M059J (cell line): ENCODE data around the gene CCDC9. TPM values are rescaled to one million over a fixed set of nuclear protein-coding genes. Genes with fewer than 3 reads are reported as not detected.
A peak's percentile ranks its signal among the peaks of the same experiment; 100 is the strongest.
"Not testable (repeated sequence)": the region's sequence is repeated elsewhere in the genome, so short reads cannot be mapped to it uniquely, and the experiment has no call there.

ENCODE experiments used
- DNase-seq: peaks from one replicate; pipeline ENCODE4 v3.0.0-alpha.2; 2012; ENCODE audit warnings: low read depth
- total RNA-seq: library from RNA; depleted of rRNA; stranded (reverse); fragments of >200 nt; shearing (Covaris generic); gene quantifications from 2 replicates; pipeline ENCODE4 v1.2.3, GENCODE V29; 2014

Gene CCDC9
- total RNA-seq, 1 experiment from 2014 or later: 6.0 TPM

DNA sequence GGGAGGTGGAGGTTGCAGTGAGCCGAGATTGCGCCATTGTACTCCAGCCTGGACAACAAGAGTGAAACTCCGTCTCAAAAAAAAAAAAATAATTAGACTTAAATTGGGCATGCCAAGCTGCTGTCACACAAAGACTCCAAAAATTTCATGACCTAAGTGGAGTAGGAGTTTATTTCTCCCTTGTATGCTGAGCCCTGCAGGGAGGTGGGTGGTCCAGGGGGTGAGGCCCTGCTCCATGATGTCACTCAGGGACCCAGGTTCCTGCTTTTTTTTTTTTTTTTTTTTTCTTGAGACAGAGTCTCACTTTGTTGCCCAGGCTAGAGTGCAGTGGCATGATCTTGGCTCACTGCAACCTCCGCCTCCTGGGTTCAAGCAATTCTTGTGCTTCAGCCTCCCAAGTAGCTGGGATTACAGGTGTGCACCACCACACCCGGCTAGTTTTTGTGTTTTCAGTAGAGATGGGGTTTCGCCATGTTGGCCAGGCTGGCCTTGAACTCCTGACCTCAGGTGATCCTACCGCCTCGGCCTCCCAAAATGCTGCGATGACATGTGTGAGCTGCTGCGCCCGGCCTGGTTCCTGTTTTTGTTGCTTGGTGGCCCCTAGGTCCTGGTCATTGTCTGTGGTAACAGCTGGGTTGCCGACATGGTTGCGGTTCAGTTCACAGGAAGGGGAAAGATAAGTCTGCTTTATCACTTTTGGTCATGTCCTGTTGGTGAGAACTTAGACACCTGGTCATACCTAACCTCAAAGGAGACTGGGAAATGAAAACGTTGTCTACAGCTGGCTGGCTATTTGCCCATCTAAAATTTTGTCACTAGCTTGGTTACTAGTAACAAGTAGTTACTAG lies 5.8 kb downstream of the CCDC9 start:
- DNase-seq: not testable (repeated sequence)

DNA sequence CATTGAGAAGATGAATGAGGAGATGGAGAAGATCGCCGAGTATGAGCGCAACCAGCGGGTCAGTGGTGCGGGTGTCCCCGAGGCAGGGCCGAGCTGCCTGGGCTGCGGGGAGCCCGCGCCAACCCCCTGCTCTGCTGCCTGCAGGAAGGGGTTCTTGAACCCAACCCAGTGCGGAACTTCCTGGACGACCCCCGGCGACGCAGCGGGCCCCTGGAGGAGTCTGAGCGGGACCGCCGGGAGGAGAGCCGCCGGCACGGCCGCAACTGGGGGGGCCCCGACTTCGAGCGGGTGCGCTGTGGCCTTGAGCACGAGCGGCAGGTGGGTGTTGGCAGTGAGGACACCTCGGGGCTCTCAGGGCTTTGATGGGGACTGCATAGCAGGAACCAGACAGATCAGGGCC lies 8.3 kb downstream of the CCDC9 start:
- no peak for DNase-seq

DNA sequence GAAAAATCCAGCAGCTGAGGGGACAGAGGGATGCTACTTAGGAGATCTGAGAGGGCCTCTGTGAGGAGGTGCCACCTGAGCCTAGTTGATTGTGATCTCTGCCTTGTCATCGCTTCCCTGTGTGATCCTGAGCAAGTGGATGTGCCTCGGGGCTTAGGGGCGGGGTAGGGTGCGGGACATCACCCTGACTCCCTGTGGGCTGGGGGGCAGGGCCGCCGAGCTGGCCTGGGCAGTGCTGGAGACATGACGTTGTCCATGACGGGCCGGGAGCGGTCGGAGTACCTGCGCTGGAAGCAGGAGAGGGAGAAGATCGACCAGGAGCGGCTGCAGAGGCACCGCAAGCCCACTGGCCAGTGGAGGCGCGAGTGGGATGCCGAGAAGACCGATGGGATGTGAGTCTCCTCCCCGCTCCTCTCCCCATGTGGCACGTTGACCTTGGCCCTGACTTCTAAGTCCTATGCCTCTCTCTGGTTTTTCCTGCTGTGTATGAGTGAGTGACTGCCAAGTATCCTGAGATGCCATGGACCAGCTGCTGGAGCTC lies 10.1 kb downstream of the CCDC9 start:
- no peak for DNase-seq

DNA sequence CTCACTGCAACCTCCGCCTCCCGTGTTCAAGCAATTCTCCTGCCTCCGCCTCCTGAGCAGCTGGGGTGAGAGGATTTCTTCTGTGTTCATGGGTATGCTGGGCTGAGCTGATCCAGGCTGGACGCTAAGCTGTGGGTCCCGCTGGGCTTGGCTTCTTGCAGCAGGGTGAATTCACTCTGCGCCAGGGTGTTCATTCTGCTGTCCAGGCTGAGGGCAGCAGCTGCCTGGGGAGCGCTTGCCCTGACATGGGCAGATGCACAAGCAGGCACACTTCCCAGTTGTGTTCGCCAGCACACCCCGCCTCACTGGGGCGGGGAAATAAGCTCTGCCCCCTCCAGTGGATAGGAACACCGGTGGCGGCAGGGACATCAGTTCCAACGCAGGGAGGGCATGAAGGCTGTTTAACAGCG lies 11.0 kb downstream of the CCDC9 start:
- no peak for DNase-seq

DNA sequence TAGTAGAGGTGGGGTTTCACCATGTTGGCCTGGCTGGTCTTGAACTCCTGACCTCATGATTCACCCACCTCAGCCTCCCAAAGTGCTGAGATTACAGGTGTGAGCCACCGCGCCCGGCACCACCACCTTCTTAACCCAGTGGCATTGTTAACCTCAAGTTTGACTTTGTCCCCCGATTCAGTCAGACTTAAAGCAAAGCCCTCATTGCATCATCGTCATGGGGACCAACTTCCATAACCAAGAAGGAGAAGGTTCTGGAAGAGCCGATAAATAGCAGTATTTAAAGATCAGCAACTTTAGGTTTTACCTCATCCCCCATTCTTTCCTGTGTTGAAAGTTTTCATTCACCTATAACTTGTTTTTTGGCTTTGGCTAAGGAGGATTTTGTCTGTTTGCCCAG lies 11.7 kb downstream of the CCDC9 start:
- DNase-seq: no peak

DNA sequence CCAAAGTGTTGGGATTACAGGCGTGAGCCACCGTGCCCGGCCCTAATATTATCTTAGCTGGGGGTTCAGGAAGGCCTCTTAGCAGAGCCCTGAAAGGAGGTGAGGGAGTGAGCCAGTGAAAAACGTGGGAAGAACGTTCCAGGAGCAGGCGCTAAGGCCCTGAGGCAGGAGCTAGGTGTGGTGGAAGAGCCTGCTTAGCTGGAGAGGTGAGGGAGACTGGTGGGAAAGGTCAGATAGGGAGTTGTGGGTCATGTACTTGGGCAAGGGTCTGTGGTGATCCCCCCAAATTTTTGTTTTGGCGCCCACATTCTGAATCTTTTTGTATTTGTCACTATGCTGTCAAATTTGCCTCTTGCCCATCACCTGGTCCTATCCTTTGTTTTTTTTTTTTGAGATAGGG lies 13.3 kb downstream of the CCDC9 start:
- DNase-seq: no peak

DNA sequence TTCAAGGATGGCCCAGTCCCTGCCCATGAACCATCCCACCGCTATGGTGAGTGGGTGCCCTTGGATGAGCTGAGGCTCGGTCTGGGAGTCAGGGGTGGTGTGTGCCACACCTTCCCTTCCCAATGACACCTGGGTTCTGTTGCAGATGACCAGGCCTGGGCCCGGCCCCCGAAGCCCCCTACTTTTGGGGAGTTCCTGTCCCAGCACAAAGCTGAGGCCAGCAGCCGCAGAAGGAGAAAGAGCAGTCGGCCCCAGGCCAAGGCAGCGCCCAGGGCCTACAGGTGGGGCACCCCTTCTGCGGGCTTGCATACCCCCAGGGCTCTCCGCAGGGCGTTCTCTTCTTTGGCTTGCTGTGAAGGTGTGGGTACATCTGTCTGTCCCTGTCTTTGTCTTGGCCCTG lies 14.1 kb downstream of the CCDC9 start:
- DNase-seq: no peak

DNA sequence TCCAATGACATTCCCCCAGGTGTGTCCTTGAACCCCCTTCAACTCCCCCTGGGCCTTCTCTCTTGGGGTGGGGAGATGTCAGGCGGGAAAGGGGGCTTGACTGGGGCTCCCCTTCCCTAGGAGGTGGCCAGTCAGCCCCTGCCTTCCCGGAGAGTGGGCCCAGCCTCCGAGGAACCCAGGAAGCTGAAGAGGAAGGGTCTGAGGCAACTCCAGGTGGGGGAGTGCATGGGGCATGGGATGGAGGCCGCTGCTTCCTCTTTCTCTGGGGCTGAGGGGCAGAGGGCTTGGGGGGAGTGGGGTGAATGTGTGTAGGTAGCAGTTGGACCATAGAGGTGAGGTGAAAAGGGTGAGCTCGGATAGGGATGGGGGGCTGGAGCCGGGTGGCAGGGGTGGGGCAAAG lies 15.6 kb downstream of the CCDC9 start:
- no peak for DNase-seq

DNA sequence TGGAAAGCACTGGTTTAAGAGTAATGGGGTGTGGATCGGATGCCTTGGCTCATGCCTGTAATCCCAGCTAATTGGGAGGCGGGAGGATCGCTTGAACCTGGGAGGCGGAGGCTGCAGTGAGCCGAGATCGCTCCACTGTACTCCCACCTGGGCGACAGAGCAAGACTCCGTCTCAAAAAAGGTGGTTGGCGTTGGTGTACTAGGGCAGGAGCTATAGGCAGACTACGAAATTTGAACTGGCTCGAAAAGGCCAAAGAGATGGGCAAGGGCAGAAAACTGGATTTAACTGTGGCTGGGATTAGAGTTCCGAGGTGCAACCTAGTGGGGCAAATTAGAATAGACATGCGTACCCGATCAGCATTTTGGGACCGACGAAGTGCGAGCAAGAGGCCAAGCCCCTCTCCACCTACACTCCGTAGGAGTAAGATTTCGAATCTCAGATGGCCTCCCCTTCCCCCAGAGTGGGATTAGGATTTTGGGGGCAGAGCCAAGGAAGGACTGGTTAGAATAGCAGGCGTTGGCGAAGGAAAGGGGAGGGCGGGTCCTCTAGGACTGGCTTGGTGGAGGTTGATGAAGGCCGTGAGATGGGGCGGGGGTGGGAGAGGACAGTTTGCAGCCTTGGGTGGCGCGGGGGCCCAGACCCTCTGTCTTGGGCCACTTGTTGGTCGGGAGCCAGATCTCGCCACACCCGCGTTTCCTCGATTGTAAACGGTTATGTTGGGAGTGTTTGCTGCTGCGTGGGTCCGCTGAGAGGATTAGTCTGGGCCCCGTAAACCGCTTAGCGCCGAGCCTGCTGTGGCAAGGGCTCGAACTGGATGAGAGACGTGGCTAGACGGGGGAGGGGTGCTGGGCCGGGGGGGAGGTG lies 16.4 kb downstream of the CCDC9 start:
- DNase-seq: no peak

DNA sequence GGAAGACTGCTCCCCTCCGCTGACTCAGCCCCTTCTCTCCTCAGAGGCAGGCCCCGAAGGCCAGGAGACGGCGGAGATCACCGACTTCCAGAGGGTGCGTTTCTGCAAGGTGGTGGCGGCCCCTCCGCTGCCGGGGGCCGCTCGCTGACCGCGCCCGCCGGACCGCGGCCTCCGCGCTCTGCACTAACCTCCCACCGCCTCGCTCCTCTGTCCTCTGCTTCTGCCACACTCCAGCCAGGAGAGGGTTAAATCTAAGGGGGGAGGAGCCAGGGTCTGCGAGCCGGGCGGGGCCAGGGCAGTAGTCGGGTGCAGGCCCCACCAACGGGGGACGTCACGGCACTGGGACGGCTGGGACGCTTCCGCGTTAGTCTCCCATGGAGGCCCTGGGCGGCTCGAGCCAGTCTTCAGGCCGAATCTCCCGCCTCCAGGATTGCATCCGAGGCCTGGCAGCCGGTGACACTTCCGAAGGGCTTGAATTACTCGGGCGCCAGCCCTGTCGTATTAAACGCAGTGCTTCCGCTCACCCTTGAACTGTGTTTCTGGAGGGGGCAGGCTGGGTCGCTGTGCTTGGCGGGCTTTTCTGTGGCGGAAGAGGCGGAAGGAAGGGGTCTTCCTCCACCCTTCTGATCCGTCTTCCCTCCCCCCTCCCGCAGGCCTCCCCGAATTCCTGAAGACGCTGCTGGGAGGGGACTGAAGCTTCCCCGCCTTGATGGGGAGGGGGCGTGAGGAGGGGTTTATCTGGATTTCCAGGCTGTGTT lies 17.2 kb downstream of the CCDC9 start:
- peak; percentile 92 for DNase-seq

DNA sequence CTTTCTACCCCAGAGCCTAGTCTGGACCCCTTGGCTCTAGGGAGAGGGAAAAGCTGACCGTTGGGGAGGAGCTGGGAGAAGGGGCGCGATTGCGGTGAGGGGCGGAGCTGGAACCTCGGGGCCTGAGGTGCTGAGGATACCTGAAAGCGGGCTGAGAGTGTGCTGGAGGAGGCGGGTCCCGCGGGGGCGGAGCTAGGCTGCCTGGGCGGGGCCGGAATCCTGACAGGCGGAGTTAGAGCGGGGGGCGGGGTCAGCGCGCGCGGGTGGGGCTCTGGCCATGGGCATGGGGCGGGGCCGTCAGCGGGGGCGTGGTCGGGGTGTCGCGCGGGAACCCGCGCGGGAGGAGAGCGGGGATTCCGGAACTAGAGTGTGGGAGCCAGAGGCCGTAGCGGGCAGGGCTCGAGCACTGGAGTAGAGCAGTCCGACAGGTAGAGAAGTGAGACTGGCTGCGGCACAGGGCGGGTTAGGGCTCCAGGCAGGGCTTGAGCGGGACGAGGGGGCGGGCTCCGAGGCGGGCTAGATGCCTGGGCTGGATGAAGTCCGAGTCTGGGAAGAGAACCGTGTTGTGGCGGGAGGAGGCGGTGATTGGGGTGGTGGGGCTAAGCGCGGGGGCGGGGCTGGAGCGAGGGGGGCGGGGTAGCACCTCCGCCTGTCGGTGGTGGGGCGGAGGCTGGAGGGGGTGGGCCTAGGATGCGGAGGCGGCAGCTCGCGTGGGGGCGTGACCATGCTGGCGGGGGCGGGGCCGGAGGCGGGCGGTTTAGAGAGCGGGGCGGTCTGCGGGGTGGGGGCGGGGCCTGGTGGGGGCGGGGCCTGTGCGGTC lies 18.0 kb downstream of the CCDC9 start, which contains the start of gene INAFM1:
Gene INAFM1 (plus strand): TSS at position 815 of the 820 bp plus-strand sequence. CDS start 35 bp downstream, outside the sequence.
- peak; percentile 93 for DNase-seq

DNA sequence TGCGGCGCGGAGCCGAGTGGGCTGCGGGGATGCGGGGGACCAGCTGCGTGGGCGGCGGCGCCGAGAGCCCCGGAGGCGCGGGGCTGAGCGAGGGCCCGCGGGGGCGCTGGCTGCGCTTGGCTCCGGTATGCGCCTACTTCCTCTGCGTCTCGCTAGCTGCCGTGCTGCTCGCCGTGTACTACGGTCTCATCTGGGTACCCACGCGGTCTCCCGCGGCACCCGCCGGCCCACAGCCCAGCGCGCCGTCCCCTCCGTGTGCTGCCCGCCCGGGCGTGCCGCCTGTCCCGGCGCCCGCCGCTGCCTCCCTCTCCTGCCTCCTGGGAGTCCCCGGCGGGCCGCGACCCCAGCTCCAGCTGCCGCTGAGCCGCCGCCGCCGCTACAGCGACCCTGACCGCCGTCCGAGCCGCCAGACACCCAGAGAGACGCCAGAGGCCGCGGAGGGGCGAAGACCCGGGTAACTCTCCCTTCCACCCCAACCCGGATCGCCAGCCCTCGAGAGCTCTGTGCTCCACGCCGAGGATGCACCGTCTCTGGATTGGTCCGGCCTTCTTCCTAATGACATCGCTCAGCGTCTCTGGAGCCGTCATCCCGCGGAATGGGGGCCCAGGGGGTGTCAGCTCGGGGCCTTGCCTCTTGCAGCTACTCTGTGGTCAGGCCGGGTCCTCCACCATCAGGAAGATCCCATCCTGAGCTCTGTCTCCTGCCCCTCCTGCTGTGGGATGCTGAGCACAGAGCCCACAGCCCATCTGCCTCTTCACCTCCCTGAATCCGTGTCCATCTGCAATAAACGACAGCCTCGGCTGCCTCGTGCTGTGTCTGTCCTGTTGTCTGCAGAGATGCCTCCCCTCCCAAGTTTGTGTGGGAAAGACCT lies 18.8 kb downstream of the CCDC9 start:
- DNase-seq: no peak

DNA sequence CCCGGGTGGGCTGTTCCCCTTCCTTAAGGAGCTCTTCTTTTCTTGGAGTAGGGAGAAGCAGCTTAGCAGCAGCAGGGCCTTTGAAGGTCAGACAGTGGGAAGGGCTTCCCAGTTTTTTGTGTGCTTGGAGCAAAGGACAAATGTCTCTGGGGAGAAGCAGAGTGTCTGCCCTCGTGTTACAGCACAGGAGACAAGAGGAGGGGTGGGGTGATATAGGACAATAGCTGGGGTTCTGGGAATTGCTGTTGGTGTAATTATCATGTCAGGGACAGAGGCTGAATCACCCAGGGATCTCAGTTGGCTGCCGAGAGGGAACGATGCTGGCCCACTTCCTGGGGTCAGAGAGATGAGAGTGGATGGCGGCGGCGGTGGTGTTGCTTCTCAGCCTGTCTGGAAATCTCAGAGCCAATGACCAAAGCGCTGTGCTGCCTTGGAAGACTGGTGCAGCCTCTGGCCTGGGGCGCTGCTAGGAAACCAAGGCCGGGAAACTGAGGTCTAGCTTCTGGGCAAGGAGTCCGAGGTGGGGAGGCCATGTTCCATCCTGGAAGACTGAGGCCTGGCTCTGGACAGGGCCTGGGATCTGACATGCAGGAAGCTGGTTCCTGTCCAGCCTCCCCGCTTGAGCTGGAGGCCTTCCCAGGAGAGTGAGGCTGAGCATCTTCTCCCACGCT lies 19.6 kb downstream of the CCDC9 start:
- peak; percentile 62 for DNase-seq

DNA sequence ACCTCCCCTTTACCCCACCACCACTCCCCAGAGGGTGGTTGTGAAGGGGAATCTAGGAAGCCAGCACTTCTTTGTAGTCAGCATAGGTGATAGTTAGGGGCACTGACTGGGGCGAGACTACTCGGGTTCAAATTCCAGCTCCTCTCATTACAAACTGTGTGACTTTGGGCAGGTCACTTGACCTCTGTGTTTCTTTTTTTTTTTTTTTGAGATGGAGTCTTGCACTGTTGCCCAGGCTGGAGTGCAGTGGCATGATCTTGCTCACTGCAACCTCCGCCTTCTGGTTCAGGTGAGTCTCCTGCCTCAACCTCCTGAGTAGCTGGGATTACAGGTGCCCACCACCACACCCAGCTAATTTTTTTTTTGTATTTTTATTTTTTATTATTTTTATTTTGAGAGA lies 20.2 kb downstream of the CCDC9 start:
- not testable (repeated sequence) for DNase-seq

DNA sequence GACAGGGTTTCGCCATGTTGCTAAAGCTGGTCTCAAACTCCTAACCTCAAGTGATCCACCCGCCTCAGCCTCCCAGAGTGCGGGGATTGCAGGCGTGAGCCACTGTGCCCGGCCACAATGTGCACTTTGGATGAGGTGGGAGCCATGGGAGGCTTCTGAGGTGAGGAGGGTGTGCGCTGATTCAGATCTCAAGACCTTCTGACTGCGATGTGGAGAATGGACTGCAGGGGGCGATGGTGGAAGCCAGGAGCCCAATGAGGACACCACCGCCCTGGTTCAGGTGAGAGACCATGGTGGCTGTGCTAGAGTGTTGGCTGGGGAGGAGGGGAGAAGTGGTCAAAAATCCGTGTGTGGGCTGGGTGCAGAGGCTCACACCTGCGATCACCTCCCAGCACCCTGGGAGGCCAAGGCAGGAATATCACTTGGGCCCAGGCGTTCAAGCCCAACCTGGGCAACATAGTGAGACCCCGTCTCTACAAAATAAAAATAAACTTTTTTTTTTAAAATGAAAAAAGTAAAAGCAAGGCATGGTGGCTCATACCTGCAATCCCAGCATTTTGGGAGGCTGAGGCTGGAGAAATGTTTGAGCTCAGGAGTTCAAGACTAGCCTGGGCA lies 24.0 kb downstream of the CCDC9 start:
- peak; percentile 35 for DNase-seq

DNA sequence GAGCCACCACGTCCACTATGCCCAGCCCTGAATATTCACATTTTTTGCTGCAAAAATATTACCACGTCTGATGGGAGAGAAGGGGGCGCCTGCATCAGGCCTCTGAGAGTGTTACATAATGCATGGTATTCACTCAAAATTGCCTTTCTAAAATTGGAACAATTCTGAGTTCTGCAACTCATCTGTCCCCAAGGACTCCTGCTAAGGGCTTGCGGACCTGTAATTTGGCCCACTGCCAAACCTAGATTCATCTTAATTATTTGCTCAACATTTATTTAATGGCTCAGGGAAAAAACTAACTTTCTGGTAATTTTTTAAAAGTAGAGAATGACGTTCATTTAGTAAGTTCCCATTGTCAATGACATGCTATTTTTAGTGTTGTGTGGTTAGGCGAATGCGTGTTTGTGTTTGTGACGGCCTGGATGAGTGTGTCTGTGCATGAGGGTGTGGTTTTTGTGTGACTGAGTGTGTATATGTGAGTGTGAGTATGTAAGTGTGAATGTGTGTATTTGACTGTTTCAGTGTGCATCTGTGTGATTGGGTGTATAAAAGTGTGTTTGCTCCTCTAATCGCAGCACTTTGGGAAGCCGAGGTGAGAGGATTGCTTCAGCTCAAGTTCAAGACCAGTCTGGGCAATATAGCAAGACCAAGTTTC lies 27.2 kb downstream of the CCDC9 start:
- DNase-seq: no peak

DNA sequence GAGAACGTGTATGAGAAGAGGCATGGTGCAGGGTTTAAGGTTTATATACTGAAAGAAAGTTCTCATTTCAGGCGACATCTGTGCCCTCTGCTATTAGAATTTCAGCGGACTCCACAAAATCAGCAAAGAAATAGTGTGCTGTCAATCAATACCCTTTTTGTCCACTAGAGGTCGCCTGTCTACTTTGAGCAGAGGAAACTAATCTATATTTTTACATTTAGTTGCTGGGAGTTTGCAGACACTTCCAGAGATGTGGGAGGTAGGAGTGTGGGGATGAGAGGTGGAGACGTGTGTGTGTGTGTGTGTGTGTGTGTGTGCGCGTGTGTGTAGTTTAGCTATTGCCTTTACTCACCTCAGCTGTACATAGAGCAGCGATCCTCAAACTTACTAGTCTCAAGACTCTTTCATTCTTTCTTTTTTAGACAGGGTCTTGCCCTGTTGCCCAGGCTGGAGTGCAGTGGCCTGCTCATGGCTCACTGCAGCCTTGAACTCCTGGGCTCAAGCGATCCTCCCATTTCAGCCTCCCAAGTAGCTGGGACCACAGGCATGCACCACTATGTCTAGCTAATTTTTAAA lies 28.1 kb downstream of the CCDC9 start:
- DNase-seq: peak; percentile 56

DNA sequence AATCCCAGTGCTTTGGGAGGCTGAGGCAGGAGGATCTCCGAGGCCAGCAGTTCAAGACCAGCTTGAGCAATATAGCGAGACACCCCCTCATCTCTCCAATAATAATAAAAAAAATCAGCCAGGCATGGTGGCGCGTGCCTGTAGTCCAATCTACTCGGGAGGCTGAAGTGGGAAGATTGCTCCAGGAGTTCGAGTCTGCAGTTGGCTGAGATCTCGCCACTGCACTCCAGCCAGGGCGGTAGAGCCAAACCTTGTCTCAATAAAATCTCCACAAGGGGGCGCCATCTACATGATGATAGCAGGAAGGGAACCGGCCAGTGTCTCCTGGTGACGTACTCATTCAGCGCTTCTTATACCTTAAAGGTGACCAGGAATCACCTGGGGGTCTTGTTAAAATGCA lies 39.7 kb downstream of the CCDC9 start:
- peak; percentile 81 for DNase-seq
